CD4-positive, alpha-beta memory T cell (primary cell): ENCODE measurements around the gene BSN. TPM values are rescaled to one million over a fixed set of nuclear protein-coding genes. Genes with fewer than 3 reads are reported as not detected.

ENCODE experiments used
- CTCF ChIA-PET: fragments of 350-600 bp; sonication (Branson Sonifier 250); formaldehyde crosslinking; loops from one replicate; lab custom pipeline; 2021; ENCODE audit warnings: inconsistent platforms; ENCODE audit not compliant: partially characterized antibody; lab: Charles Lee
- POLR2A ChIA-PET: fragments of 350-600 bp; sonication (Branson Sonifier 250); formaldehyde crosslinking; loops from one replicate; lab custom pipeline; 2021; ENCODE audit not compliant: partially characterized antibody; lab: Charles Lee
- DNase-seq, 5 donors: peaks; one replicate each; pipeline versions ENCODE4 v3.0.0 to v3.0.0-alpha.2; 2020 to 2022; ENCODE audit warnings: mixed read lengths in 1 of 5
- H3K27ac ChIP-seq: one replicate; pipeline ENCODE4 v1.7.0; 2013; ENCODE audit warnings: low read depth, low read length
- H3K27me3 ChIP-seq: 2 replicates; pipeline ENCODE4 v1.7.0; 2013; ENCODE audit warnings: mild to moderate bottlenecking, low read length, moderate library complexity; ENCODE audit not compliant: insufficient read depth
- H3K36me3 ChIP-seq: 2 replicates; pipeline ENCODE4 v1.7.0; 2013; ENCODE audit warnings: mild to moderate bottlenecking, low read length, moderate library complexity; ENCODE audit not compliant: insufficient read depth
- H3K4me1 ChIP-seq: 2 replicates; pipeline ENCODE4 v1.7.0; 2013; ENCODE audit warnings: mild to moderate bottlenecking, low read length, moderate library complexity; ENCODE audit not compliant: insufficient read depth
- H3K4me3 ChIP-seq, 2 donors: one replicate each; pipeline ENCODE4 v1.7.0; 2013; ENCODE audit warnings: low read length in 2 of 2, mild to moderate bottlenecking in 1 of 2
- H3K9me3 ChIP-seq, 2 donors: one replicate each; pipeline ENCODE4 v1.7.0; 2013; ENCODE audit warnings: low read length in 2 of 2, control low read depth in 1 of 2; ENCODE audit not compliant: control insufficient read depth in 1 of 2
- H3K27ac Mint-ChIP-seq, 7 donors: one replicate each; pipeline ENCODE4 v1.8.0; 2020 to 2021; ENCODE audit warnings: mixed read lengths in 7 of 7, mild to moderate bottlenecking in 6 of 7, inconsistent platforms in 3 of 7, moderate library complexity in 3 of 7
- H3K27me3 Mint-ChIP-seq, 2 donors: one replicate each; pipeline ENCODE4 v1.8.0; 2020 to 2021; ENCODE audit warnings: mixed read lengths in 2 of 2
- H3K36me3 Mint-ChIP-seq, 2 donors: one replicate each; pipeline ENCODE4 v1.8.0; 2020 to 2021; ENCODE audit warnings: mixed read lengths in 2 of 2, inconsistent platforms in 1 of 2, mild to moderate bottlenecking in 1 of 2
- H3K4me1 Mint-ChIP-seq, 4 donors: one replicate each; pipeline ENCODE4 v1.8.0; 2020 to 2021; ENCODE audit warnings: mixed read lengths in 4 of 4, mild to moderate bottlenecking in 1 of 4
- H3K4me3 Mint-ChIP-seq, 8 donors: one replicate each; pipeline ENCODE4 v1.8.0; 2020 to 2021; ENCODE audit warnings: mixed read lengths in 8 of 8, mild to moderate bottlenecking in 7 of 8, moderate library complexity in 6 of 8, inconsistent platforms in 3 of 8
- H3K9me3 Mint-ChIP-seq, 8 donors: one replicate each; pipeline ENCODE4 v1.8.0; 2020 to 2021; ENCODE audit warnings: mixed read lengths in 8 of 8, mild to moderate bottlenecking in 5 of 8, inconsistent platforms in 3 of 8, moderate library complexity in 1 of 8
- intact Hi-C: fragments of 100-400 bp; cut with micrococcal nuclease; formaldehyde crosslinking; loops from one replicate; pipeline ENCODE4 v1.15.1; 2023
- polyA plus RNA-seq, 2 donors: library from polyadenylated mRNA; unstranded; fragments of 300-500 nt; fragmentation: Illumina TruSeq; gene quantifications; one replicate each; pipeline ENCODE4 v1.2.3, GENCODE V29; 2021
- total RNA-seq, 2 experiments: library from RNA; stranded (reverse); gene quantifications; one replicate each; pipeline ENCODE4 v1.2.3, GENCODE V29; 2021

BSN gene
- total and polyA plus RNA-seq, 4 experiments from 2014 or later = 0.01 to 0.15 (median 0.06) TPM; not detected in 1

- CTCF ChIA-PET = no interaction called here
- POLR2A ChIA-PET = no interaction called here
- Mint-ChIP-seq H3K36me3 (peaks cover 18 to 32% of the 10 kb centered on the region in 2 donors), H3K27me3 (no peaks in the 10 kb centered on the region), H3K9me3 (no peaks in the 10 kb centered on the region), H3K4me3 (no peak overlapping the region), H3K27ac (no peak overlapping the region), H3K4me1 (peaks cover 0 to 7% (median 2%) of the 10 kb centered on the region in 4 donors)
- H3K4me3 ChIP-seq = no peak overlapping the region
- DNase-seq = no peak
- no peaks in the 10 kb centered on the region for H3K27me3 ChIP-seq
- H3K9me3 ChIP-seq = no peaks in the 10 kb centered on the region
- H3K4me1 ChIP-seq = peaks cover 3% of the 10 kb centered on the region
- H3K27ac ChIP-seq = no peak overlapping the region
- intact Hi-C loops = no loop called here
- H3K36me3 ChIP-seq = peaks cover 22% of the 10 kb centered on the region
Measured at GRCh38 chr3:49534581-49535441, 19.5 kb upstream of the BSN start.

GRCh38 chr3:49535971-49536874 lies 18.1 kb upstream of the BSN start:
- H3K4me3 Mint-ChIP-seq = no peak overlapping the region
- no peaks in the 10 kb centered on the region for H3K27me3 Mint-ChIP-seq
- H3K9me3 Mint-ChIP-seq = no peaks in the 10 kb centered on the region
- peaks cover 6 to 19% of the 10 kb centered on the region in 2 donors for H3K36me3 Mint-ChIP-seq
- Histone ChIP-seq H3K27me3 (no peaks in the 10 kb centered on the region), H3K27ac (no peak overlapping the region), H3K9me3 (no peaks in the 10 kb centered on the region), H3K4me1 (peaks cover 11% of the 10 kb centered on the region), H3K4me3 (no peak overlapping the region), H3K36me3 (peaks cover 17% of the 10 kb centered on the region)
- peaks cover 2 to 8% (median 4%) of the 10 kb centered on the region in 4 donors for H3K4me1 Mint-ChIP-seq
- peak overlapping the region in 1 of 7 donors; percentile 17 for H3K27ac Mint-ChIP-seq
- POLR2A ChIA-PET = interaction anchor here (0.5 to 5.6 kb wide), 3 partner anchors 15 to 204 kb away, joined by 3 to 85 read pairs (median 7); partner anchors contain the start of gene APEH
- DNase-seq = no peak
- CTCF ChIA-PET = interaction anchor here (1.0 to 6.4 kb wide), 6 partner anchors 10 to 303 kb away, joined by 3 to 319 read pairs (median 8); no protein-coding TSS in a partner anchor
- intact Hi-C loops = no loop called here

- Mint-ChIP-seq H3K27me3 (no peaks in the 10 kb centered on the region), H3K4me3 (no peak overlapping the region), H3K4me1 (peaks cover 2 to 8% (median 4%) of the 10 kb centered on the region in 4 donors), H3K27ac (no peak overlapping the region), H3K9me3 (no peaks in the 10 kb centered on the region), H3K36me3 (peaks cover 1 to 11% of the 10 kb centered on the region in 2 donors)
- CTCF ChIA-PET = interaction anchor here (0.9 to 6.4 kb wide), 7 partner anchors 9 to 302 kb away, joined by 3 to 319 read pairs (median 7); no protein-coding TSS in a partner anchor
- Histone ChIP-seq H3K4me1 (peaks cover 11% of the 10 kb centered on the region), H3K27ac (no peak overlapping the region), H3K27me3 (no peaks in the 10 kb centered on the region), H3K36me3 (peaks cover 9% of the 10 kb centered on the region), H3K4me3 (no peak overlapping the region), H3K9me3 (no peaks in the 10 kb centered on the region)
- intact Hi-C loops = no loop called here
- POLR2A ChIA-PET = interaction anchor here (1.1 to 5.6 kb wide), 2 partner anchors 14 to 135 kb away, joined by 7 to 85 read pairs; partner anchors contain the start of gene APEH
- no peak for DNase-seq
Measured at GRCh38 chr3:49536875-49537533, 17.3 kb upstream of the BSN start.

GRCh38 chr3:49539659-49540560 lies 14.4 kb upstream of the BSN start:
- no peaks in the 10 kb centered on the region for H3K27me3 ChIP-seq
- H3K4me3 ChIP-seq = peak overlapping the region; percentile 61 to 64
- H3K27me3 Mint-ChIP-seq = peaks cover 4 to 5% of the 10 kb centered on the region in 2 donors
- ChIA-PET POLR2A (interaction anchor here (0.6 to 5.6 kb wide), 16 partner anchors 9 to 400 kb away, joined by 3 to 85 read pairs (median 6); partner anchors contain the start of genes AMIGO3, APEH, BSN and DAG1), CTCF (interaction anchor here (0.6 to 6.4 kb wide), 50 partner anchors 9 to 643 kb away, joined by 3 to 319 read pairs (median 4); partner anchors contain the start of genes AMIGO3, BSN, GMPPB and UBA7)
- H3K27ac Mint-ChIP-seq = peak overlapping the region in 6 of 7 donors; percentile 48 to 83 (median 56)
- peaks cover 11% of the 10 kb centered on the region for H3K4me1 ChIP-seq
- intact Hi-C loops = loop anchor here (1.0 kb wide), 1 partner anchor 299 kb away; no protein-coding TSS in a partner anchor
- peak overlapping the region; percentile 71 to 87 (median 82) for H3K4me3 Mint-ChIP-seq
- H3K9me3 ChIP-seq = no peaks in the 10 kb centered on the region
- H3K9me3 Mint-ChIP-seq = no peaks in the 10 kb centered on the region
- H3K4me1 Mint-ChIP-seq = peaks cover 2 to 8% (median 4%) of the 10 kb centered on the region in 4 donors
- peak; percentile 85 to 90 (median 86) for DNase-seq
- H3K36me3 Mint-ChIP-seq = no peaks in the 10 kb centered on the region
- no peaks in the 10 kb centered on the region for H3K36me3 ChIP-seq
- H3K27ac ChIP-seq = peak overlapping the region; percentile 64

GRCh38 chr3:49552087-49552486 lies 2.2 kb upstream of the BSN start:
- POLR2A ChIA-PET = interaction anchor here (1.0 to 1.3 kb wide), 2 partner anchors 9 to 12 kb away, joined by 4 to 6 read pairs; no protein-coding TSS in a partner anchor
- no peak overlapping the region for H3K27ac ChIP-seq
- intact Hi-C loops = no loop called here
- H3K4me3 ChIP-seq = no peak overlapping the region
- Mint-ChIP-seq H3K9me3 (no peaks in the 10 kb centered on the region), H3K27me3 (peaks cover 16 to 44% of the 10 kb centered on the region in 2 donors), H3K36me3 (no peaks in the 10 kb centered on the region), H3K27ac (peak overlapping the region in 1 of 7 donors; percentile 29), H3K4me3 (peak overlapping the region in 7 of 8 donors; percentile 15 to 68 (median 50)), H3K4me1 (peaks cover 8 to 28% (median 17%) of the 10 kb centered on the region in 4 donors)
- CTCF ChIA-PET = interaction anchor here (3.6 kb wide), 1 partner anchor 13 kb away, joined by 30 read pairs; no protein-coding TSS in a partner anchor
- H3K9me3 ChIP-seq = no peaks in the 10 kb centered on the region
- H3K4me1 ChIP-seq = peaks cover 26% of the 10 kb centered on the region
- DNase-seq = no peak
- H3K27me3 ChIP-seq = peaks cover 11% of the 10 kb centered on the region
- no peaks in the 10 kb centered on the region for H3K36me3 ChIP-seq
